Gastrocnemius medialis (tissue), 4 donors: ENCODE measurements around the gene RFX7. TPM values are rescaled to one million over a fixed set of nuclear protein-coding genes. Genes with fewer than 3 reads are reported as not detected.
A peak's percentile ranks its signal among the peaks of the same experiment; 100 is the strongest.

Experiments used
- ATAC-seq, 2 donors: fragments of 150-250 bp; one replicate each; pipeline ENCODE4 v1.9.1; 2016
- DNase-seq, 2 donors: peaks; one replicate each; pipeline ENCODE4 v3.0.0-alpha.2; 2019
- H3K27ac ChIP-seq, 4 donors: fragments of 200-600 bp; sonication (generic); 1 replicate in 1 of 4; 2 replicates in 3 of 4; pipeline ENCODE4 v1.5.1; 2016 to 2018; ENCODE audit warnings: mild to moderate bottlenecking in 2 of 4, moderate library complexity in 1 of 4
- H3K27me3 ChIP-seq, 3 donors: fragments of 200-600 bp; sonication (generic) in 2 of 3; 1 replicate in 1 of 3; 2 replicates in 2 of 3; pipeline versions ENCODE4 v1.5.1 to v1.6.0; 2016 to 2019; ENCODE audit warnings: mild to moderate bottlenecking in 1 of 3, moderate library complexity in 1 of 3
- H3K36me3 ChIP-seq, 2 donors: fragments of 200-600 bp; sonication (generic) in 1 of 2; one replicate each; pipeline ENCODE4 v1.5.1; 2017 to 2018
- H3K4me1 ChIP-seq, 2 donors: fragments of 200-600 bp; sonication (generic) in 1 of 2; one replicate each; pipeline ENCODE4 v1.5.1; 2016 to 2017; ENCODE audit warnings: mild to moderate bottlenecking in 2 of 2
- H3K4me3 ChIP-seq, 4 donors: fragments of 200-600 bp; sonication (generic) in 3 of 4; 1 replicate in 1 of 4; 2 replicates in 3 of 4; pipeline ENCODE4 v1.5.1; 2016 to 2019; ENCODE audit warnings: mild to moderate bottlenecking in 2 of 4
- H3K9me3 ChIP-seq, 3 donors: fragments of 200-600 bp; sonication (generic) in 2 of 3; 1 replicate in 1 of 3; 2 replicates in 2 of 3; pipeline ENCODE4 v1.5.1; 2016 to 2019
- CTCF ChIP-seq, 5 experiments: fragments of 450-650 bp in 3 of 5; fragments of 200-600 bp in 2 of 5; sonication (generic) in 2 of 5; IDR thresholded peaks in 4 of 5; conservative IDR thresholded peaks in 1 of 5; 1 replicate in 4 of 5; 2 replicates in 1 of 5; pipeline ENCODE4 v1.5.1; 2016 to 2019; ENCODE audit warnings: antibody characterized with exemption in 5 of 5, mild to moderate bottlenecking in 3 of 5, moderate library complexity in 3 of 5
- POLR2A ChIP-seq, 2 donors: fragments of 450-650 bp; IDR thresholded peaks; one replicate each; pipeline ENCODE4 v1.6.1; 2017; ENCODE audit warnings: antibody characterized with exemption in 2 of 2, mild to moderate bottlenecking in 2 of 2, moderate library complexity in 2 of 2
- in situ Hi-C, 4 donors: fragments of 200-750 bp; cut with MboI; loops; one replicate each; pipeline versions ENCODE4 v1.15.0 to v1.8.0; 2017; ENCODE audit warnings: low sequenced_read_pairs in 4 of 4
- intact Hi-C: fragments of 100-400 bp; cut with DNase I; formaldehyde crosslinking; loops from one replicate; pipeline ENCODE4 v1.15.1; 2023; ENCODE audit warnings: low total_unique reads
- total RNA-seq, 4 donors: library from RNA; depleted of rRNA; stranded (reverse); fragments of >200 nt; gene quantifications; one replicate each; pipeline versions ENCODE4 v1.1.0 to v1.2.3, GENCODE V29; 2016

RFX7 gene
- total RNA-seq, 4 donors from 2014 or later, result 9.6 to 11.7 (median 10.7) TPM

DNA sequence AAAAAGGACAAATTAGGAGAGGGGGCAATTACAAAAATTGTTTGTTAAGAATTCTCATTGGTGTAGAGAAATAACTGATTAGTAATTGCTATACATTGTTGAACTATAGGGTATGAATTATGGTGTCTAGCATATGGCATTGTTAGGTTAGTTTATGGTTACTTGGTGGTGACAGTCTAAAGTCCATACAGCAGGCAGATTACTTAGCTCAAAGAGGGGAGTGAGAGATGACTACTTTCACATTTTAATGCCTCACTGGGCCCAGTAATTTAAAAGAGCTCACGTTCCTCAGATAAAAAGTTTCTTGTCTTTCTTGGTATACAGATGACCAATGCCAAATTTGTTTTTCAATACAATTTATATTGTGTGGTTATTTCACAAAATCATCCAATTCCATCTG is 137.8 kb downstream of the RFX7 start:
- in situ Hi-C loops (no loop called here), intact Hi-C loops (loop anchor here (10.0 kb wide), 1 partner anchor 191 kb away; no protein-coding TSS in a partner anchor)
- ATAC-seq (no peak), DNase-seq (no peak)
- H3K4me3 ChIP-seq, result no peak overlapping the region
- H3K9me3 ChIP-seq, result no peaks in the 10 kb centered on the region
- H3K27me3 ChIP-seq, result no peaks in the 10 kb centered on the region
- H3K27ac ChIP-seq, result peak overlapping the region in 2 of 4 donors; percentile 90 to 92
- TF ChIP-seq CTCF (IDR thresholded peaks at IDR 0.05 in 4 of 5, conservative IDR thresholded peaks at IDR 0.05 in 1 of 5) (no peak), POLR2A (IDR thresholded peaks at IDR 0.05) (no peak)
- H3K4me1 ChIP-seq, result peaks cover 44 to 57% of the 10 kb centered on the region in 2 donors
- H3K36me3 ChIP-seq, result no peaks in the 10 kb centered on the region

DNA sequence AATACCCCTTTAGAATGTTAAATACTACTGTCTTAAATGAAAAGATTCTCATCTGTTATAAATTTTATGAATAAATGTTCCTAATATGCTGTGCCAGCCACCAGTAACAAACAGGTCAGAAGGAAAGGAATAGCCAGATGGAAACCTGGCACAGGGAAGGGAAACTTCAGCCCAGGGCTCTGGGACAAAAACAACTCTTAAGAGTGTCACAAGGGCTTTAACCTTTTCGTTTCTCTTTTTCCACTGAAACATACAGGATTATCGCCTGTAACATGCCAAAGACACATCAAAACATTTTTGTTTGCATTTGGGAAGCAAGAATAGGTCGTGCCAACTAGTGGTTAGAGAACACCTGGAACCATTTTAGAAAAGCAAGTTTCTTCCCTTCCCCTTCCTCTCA is 141.2 kb downstream of the RFX7 start:
- intact Hi-C loops (loop anchor here (2.0 to 10.0 kb wide), 2 partner anchors 140 to 188 kb away; partner anchors contain the start of gene RFX7), in situ Hi-C loops (no loop called here)
- peak; percentile 74 to 77 for ATAC-seq
- Histone ChIP-seq H3K36me3 (peaks cover 0 to under 1% of the 10 kb centered on the region in 2 donors), H3K9me3 (no peaks in the 10 kb centered on the region), H3K27me3 (no peaks in the 10 kb centered on the region), H3K4me1 (peaks cover 67 to 78% of the 10 kb centered on the region in 2 donors), H3K27ac (peak overlapping the region; percentile 80 to 92 (median 86)), H3K4me3 (peak overlapping the region in 3 of 4 donors; percentile 10 to 18 (median 16))
- TF ChIP-seq CTCF (IDR thresholded peaks at IDR 0.05 in 4 of 5, conservative IDR thresholded peaks at IDR 0.05 in 1 of 5) (no peak), POLR2A (IDR thresholded peaks at IDR 0.05) (no peak)
- DNase-seq, result peak; percentile 50 to 51

GRCh38 chr15:56099311-56099710 is 144.4 kb downstream of the RFX7 start:
- peak; percentile 65 to 78 for DNase-seq
- no peaks in the 10 kb centered on the region for H3K9me3 ChIP-seq
- ATAC-seq, result peak; percentile 92 to 94
- intact Hi-C loops, result loop anchor here (2.0 kb wide), 1 partner anchor 107 kb away; the partner anchor contains the start of gene NEDD4
- in situ Hi-C loops, result no loop called here
- TF ChIP-seq POLR2A (IDR thresholded peaks at IDR 0.05) (peak in 1 of 2 donors; percentile 48), CTCF (IDR thresholded peaks at IDR 0.05 in 4 of 5, conservative IDR thresholded peaks at IDR 0.05 in 1 of 5) (no peak)
- peaks cover 0 to 28% of the 10 kb centered on the region in 2 donors for H3K36me3 ChIP-seq
- H3K4me1 ChIP-seq, result peaks cover 53 to 59% of the 10 kb centered on the region in 2 donors
- H3K4me3 ChIP-seq, result peak overlapping the region in 1 of 4 donors; percentile 20
- peak overlapping the region; percentile 80 to 92 (median 86) for H3K27ac ChIP-seq
- no peaks in the 10 kb centered on the region for H3K27me3 ChIP-seq

DNA sequence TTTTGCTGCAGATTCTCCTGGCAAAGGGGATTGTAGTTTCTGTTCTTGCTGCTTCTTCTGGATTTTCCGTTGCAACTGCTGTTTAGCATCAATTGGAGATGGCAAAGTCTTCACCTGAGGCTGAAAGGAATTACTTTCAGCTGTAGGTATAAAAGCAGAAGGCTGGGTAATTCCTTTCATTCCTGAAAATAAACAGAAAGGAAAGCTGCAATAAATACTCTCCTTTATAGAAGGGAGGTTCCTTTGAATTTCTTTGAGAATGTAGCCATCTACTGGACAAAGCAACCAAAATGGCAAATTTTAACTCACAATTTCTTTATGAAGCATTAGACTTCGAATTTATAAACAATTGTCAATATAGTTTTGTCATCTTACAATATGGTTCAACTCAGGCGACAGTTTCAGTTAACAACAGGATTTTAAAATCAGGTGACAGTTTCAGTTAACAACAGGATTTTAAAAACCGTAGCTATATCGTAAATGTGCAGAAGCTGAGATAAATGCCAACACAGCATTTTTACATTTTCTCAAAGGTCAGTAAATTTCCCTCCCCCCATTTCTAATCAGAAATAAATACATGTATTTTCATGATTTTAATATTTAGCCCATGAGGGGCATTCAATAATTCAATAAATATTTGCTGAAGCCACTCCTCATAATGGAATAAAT is 145.3 kb downstream of the RFX7 start:
- intact Hi-C loops (loop anchor here (2.0 kb wide), 1 partner anchor 106 kb away; the partner anchor contains the start of gene NEDD4), in situ Hi-C loops (no loop called here)
- H3K9me3 ChIP-seq, result no peaks in the 10 kb centered on the region
- no peaks in the 10 kb centered on the region for H3K27me3 ChIP-seq
- TF ChIP-seq POLR2A (IDR thresholded peaks at IDR 0.05) (no peak), CTCF (IDR thresholded peaks at IDR 0.05 in 4 of 5, conservative IDR thresholded peaks at IDR 0.05 in 1 of 5) (peak in 2 of 5 experiments; percentile 8 to 13)
- H3K27ac ChIP-seq, result peak overlapping the region; percentile 80 to 92 (median 86)
- DNase-seq, result no peak
- H3K4me1 ChIP-seq, result peaks cover 43 to 50% of the 10 kb centered on the region in 2 donors
- H3K4me3 ChIP-seq, result peak overlapping the region in 1 of 4 donors; percentile 5
- ATAC-seq, result no peak
- H3K36me3 ChIP-seq, result peaks cover 0 to 38% of the 10 kb centered on the region in 2 donors
